Testis (tissue), 2 donors: Measurements from ENCODE around the gene AUTS2.

ENCODE experiments used
- POLR2A ChIP-seq: fragments of 450-650 bp; IDR thresholded peaks from one replicate; pipeline ENCODE4 v1.6.1; 2017; ENCODE audit warnings: antibody characterized with exemption, mild to moderate bottlenecking, moderate library complexity
- TF ChIP-seq, protein P1 (sequence below), 3 experiments: fragments of 450-650 bp in 2 of 3; fragments of 200-600 bp in 1 of 3; sonication (generic) in 1 of 3; IDR thresholded peaks; one replicate each; pipeline ENCODE4 v1.5.1; 2016 to 2019; ENCODE audit warnings: antibody characterized with exemption in 3 of 3, mild to moderate bottlenecking in 2 of 3, moderate library complexity in 1 of 3

DNA sequence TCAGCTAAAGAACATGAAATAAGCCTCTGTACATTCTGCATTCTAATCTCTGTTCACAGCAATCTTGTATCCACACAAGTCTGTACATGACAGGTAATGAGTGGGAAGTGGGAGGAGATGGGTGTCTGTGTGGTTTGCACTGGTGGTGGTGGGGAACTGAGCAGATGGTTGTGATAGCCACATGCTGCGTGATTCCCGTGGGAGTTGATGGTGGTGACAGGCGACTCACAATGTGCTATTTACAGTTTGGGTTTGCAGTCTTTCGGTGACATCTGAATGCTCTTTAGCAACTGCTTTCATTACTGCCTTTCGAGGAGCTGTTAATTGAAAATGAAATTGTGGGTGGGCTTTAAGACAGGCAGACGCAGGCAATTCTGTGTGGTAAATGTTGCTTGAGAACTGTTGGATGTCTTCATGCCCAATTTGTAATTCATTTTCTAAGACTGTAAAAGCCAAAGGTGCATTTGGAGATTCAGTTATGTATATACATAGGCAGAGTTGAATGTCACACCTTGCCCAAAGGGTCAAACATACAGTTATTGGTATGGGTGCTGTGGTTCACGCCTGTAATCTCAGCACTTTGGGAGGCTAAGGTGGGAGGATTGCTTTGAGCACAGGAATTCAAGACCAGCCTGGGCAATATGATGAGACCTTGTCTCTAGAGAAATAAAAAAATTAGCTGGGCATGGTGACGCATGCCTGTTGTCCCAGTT, 308.2 kb downstream of the AUTS2 start:
- TF ChIP-seq, protein P1, sequence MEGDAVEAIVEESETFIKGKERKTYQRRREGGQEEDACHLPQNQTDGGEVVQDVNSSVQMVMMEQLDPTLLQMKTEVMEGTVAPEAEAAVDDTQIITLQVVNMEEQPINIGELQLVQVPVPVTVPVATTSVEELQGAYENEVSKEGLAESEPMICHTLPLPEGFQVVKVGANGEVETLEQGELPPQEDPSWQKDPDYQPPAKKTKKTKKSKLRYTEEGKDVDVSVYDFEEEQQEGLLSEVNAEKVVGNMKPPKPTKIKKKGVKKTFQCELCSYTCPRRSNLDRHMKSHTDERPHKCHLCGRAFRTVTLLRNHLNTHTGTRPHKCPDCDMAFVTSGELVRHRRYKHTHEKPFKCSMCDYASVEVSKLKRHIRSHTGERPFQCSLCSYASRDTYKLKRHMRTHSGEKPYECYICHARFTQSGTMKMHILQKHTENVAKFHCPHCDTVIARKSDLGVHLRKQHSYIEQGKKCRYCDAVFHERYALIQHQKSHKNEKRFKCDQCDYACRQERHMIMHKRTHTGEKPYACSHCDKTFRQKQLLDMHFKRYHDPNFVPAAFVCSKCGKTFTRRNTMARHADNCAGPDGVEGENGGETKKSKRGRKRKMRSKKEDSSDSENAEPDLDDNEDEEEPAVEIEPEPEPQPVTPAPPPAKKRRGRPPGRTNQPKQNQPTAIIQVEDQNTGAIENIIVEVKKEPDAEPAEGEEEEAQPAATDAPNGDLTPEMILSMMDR (IDR thresholded peaks at IDR 0.05) = no peak
- TF ChIP-seq POLR2A = no peak
